ENCODE measurements around the gene MAML2.

DNA sequence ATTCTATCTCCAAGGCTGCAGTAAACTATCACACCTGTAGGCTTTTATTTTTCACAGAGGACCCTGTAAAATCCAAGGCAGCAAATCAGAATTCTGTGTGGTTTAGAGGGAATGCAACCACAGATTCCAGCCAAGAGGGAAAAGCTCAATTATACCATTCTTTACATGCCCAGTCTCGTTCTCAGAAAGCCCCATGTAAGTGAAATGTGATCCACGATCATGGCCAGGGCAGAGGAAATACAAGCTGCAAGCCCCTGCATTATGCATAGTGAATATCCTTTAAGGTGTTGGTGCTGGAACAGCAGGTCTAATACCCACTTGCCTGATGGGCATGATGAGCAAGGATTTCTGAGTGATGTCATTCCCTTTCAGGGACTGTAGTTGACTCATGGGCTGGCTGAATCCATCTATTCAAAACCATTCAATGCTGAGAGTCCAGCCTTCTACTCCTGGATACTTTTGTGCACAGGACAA, 220.4 kb downstream of the MAML2 start:
- TF ChIP-seq, protein P1, sequence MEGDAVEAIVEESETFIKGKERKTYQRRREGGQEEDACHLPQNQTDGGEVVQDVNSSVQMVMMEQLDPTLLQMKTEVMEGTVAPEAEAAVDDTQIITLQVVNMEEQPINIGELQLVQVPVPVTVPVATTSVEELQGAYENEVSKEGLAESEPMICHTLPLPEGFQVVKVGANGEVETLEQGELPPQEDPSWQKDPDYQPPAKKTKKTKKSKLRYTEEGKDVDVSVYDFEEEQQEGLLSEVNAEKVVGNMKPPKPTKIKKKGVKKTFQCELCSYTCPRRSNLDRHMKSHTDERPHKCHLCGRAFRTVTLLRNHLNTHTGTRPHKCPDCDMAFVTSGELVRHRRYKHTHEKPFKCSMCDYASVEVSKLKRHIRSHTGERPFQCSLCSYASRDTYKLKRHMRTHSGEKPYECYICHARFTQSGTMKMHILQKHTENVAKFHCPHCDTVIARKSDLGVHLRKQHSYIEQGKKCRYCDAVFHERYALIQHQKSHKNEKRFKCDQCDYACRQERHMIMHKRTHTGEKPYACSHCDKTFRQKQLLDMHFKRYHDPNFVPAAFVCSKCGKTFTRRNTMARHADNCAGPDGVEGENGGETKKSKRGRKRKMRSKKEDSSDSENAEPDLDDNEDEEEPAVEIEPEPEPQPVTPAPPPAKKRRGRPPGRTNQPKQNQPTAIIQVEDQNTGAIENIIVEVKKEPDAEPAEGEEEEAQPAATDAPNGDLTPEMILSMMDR (conservative IDR thresholded peaks at IDR 0.05; ENCODE audit: low read depth in 2 of 2) = no peak
- TF ChIP-seq EZH2phosphoT487 (IDR thresholded peaks at IDR 0.05; ENCODE audit: unreplicated experiment) = no peak
- TF ChIP-seq POLR2AphosphoS5 (IDR thresholded peaks at IDR 0.05; ENCODE audit: low read depth) = no peak
- TF ChIP-seq, protein P2, sequence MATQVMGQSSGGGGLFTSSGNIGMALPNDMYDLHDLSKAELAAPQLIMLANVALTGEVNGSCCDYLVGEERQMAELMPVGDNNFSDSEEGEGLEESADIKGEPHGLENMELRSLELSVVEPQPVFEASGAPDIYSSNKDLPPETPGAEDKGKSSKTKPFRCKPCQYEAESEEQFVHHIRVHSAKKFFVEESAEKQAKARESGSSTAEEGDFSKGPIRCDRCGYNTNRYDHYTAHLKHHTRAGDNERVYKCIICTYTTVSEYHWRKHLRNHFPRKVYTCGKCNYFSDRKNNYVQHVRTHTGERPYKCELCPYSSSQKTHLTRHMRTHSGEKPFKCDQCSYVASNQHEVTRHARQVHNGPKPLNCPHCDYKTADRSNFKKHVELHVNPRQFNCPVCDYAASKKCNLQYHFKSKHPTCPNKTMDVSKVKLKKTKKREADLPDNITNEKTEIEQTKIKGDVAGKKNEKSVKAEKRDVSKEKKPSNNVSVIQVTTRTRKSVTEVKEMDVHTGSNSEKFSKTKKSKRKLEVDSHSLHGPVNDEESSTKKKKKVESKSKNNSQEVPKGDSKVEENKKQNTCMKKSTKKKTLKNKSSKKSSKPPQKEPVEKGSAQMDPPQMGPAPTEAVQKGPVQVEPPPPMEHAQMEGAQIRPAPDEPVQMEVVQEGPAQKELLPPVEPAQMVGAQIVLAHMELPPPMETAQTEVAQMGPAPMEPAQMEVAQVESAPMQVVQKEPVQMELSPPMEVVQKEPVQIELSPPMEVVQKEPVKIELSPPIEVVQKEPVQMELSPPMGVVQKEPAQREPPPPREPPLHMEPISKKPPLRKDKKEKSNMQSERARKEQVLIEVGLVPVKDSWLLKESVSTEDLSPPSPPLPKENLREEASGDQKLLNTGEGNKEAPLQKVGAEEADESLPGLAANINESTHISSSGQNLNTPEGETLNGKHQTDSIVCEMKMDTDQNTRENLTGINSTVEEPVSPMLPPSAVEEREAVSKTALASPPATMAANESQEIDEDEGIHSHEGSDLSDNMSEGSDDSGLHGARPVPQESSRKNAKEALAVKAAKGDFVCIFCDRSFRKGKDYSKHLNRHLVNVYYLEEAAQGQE (IDR thresholded peaks at IDR 0.05; ENCODE audit: unreplicated experiment) = no peak
- TF ChIP-seq STAT1 (IDR thresholded peaks at IDR 0.05; ENCODE audit: unreplicated experiment) = no peak
- no peak for TF ChIP-seq JUNB (IDR thresholded peaks at IDR 0.05; ENCODE audit: unreplicated experiment)
- TF ChIP-seq, protein P3, sequence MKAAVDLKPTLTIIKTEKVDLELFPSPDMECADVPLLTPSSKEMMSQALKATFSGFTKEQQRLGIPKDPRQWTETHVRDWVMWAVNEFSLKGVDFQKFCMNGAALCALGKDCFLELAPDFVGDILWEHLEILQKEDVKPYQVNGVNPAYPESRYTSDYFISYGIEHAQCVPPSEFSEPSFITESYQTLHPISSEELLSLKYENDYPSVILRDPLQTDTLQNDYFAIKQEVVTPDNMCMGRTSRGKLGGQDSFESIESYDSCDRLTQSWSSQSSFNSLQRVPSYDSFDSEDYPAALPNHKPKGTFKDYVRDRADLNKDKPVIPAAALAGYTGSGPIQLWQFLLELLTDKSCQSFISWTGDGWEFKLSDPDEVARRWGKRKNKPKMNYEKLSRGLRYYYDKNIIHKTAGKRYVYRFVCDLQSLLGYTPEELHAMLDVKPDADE (IDR thresholded peaks at IDR 0.05) = no peak
- TF ChIP-seq CREB1 (CRISPR knock-in tag; IDR thresholded peaks at IDR 0.05; ENCODE audit: low read depth) = no peak
- TF ChIP-seq EZH2 (IDR thresholded peaks at IDR 0.05; ENCODE audit: low read depth, unreplicated experiment) = no peak
- TF ChIP-seq NANOG (IDR thresholded peaks at IDR 0.05; ENCODE audit: borderline replicate concordance) = no peak
- TF ChIP-seq, protein P4, sequence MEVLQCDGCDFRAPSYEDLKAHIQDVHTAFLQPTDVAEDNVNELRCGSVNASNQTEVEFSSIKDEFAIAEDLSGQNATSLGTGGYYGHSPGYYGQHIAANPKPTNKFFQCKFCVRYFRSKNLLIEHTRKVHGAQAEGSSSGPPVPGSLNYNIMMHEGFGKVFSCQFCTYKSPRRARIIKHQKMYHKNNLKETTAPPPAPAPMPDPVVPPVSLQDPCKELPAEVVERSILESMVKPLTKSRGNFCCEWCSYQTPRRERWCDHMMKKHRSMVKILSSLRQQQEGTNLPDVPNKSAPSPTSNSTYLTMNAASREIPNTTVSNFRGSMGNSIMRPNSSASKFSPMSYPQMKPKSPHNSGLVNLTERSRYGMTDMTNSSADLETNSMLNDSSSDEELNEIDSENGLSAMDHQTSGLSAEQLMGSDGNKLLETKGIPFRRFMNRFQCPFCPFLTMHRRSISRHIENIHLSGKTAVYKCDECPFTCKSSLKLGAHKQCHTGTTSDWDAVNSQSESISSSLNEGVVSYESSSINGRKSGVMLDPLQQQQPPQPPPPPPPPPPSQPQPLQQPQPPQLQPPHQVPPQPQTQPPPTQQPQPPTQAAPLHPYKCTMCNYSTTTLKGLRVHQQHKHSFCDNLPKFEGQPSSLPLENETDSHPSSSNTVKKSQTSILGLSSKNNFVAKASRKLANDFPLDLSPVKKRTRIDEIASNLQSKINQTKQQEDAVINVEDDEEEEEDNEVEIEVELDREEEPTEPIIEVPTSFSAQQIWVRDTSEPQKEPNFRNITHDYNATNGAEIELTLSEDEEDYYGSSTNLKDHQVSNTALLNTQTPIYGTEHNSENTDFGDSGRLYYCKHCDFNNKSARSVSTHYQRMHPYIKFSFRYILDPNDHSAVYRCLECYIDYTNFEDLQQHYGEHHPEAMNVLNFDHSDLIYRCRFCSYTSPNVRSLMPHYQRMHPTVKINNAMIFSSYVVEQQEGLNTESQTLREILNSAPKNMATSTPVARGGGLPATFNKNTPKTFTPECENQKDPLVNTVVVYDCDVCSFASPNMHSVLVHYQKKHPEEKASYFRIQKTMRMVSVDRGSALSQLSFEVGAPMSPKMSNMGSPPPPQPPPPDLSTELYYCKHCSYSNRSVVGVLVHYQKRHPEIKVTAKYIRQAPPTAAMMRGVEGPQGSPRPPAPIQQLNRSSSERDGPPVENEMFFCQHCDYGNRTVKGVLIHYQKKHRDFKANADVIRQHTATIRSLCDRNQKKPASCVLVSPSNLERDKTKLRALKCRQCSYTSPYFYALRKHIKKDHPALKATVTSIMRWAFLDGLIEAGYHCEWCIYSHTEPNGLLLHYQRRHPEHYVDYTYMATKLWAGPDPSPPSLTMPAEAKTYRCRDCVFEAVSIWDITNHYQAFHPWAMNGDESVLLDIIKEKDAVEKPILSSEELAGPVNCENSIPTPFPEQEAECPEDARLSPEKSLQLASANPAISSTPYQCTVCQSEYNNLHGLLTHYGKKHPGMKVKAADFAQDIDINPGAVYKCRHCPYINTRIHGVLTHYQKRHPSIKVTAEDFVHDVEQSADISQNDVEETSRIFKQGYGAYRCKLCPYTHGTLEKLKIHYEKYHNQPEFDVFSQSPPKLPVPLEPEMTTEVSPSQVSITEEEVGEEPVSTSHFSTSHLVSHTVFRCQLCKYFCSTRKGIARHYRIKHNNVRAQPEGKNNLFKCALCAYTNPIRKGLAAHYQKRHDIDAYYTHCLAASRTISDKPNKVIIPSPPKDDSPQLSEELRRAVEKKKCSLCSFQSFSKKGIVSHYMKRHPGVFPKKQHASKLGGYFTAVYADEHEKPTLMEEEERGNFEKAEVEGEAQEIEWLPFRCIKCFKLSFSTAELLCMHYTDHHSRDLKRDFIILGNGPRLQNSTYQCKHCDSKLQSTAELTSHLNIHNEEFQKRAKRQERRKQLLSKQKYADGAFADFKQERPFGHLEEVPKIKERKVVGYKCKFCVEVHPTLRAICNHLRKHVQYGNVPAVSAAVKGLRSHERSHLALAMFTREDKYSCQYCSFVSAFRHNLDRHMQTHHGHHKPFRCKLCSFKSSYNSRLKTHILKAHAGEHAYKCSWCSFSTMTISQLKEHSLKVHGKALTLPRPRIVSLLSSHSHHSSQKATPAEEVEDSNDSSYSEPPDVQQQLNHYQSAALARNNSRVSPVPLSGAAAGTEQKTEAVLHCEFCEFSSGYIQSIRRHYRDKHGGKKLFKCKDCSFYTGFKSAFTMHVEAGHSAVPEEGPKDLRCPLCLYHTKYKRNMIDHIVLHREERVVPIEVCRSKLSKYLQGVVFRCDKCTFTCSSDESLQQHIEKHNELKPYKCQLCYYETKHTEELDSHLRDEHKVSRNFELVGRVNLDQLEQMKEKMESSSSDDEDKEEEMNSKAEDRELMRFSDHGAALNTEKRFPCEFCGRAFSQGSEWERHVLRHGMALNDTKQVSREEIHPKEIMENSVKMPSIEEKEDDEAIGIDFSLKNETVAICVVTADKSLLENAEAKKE (CRISPR knock-in tag; IDR thresholded peaks at IDR 0.05) = no peak

All from GM23338 (cell line).